Loucy (cell line): ENCODE measurements around the gene AGO4.

Source experiments
- EZH2phosphoT487 ChIP-seq: fragments of 200-600 bp; IDR thresholded peaks from 2 replicates; pipeline ENCODE4 v1.6.1; 2018; ENCODE audit warnings: antibody characterized with exemption, mild to moderate bottlenecking, moderate library complexity, borderline replicate concordance
- TF ChIP-seq, protein P1 (sequence below): fragments of 200-600 bp; sonication (generic); conservative IDR thresholded peaks from 2 replicates; pipeline ENCODE4 v1.5.1; 2014; ENCODE audit warnings: mild to moderate bottlenecking, antibody characterized with exemption, low read length

DNA sequence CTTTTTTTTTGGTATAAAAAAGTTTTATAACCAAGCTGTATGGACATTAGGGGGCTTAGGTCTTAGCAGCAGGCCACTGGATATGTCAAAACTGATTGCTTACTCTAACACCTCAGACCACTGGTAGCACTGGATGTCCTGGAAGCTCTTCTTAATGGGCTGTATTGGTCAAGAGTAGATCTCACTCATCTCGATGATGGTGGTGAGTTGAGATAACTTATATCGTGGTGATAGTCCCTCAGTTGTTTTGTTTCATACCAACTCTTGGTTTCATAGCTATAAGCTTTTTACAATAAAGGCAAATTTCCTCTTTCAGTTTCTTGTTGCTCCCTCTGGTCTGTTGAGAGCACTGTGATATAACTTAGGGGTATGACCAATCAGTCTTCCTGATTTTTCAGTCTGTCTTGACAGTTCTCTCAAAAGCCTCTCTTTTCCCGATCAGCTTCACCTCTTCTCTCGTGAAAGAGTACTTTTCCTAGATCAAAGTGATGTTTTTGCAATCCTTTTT, 65.5 kb downstream of the AGO4 start:
- TF ChIP-seq, protein P1, sequence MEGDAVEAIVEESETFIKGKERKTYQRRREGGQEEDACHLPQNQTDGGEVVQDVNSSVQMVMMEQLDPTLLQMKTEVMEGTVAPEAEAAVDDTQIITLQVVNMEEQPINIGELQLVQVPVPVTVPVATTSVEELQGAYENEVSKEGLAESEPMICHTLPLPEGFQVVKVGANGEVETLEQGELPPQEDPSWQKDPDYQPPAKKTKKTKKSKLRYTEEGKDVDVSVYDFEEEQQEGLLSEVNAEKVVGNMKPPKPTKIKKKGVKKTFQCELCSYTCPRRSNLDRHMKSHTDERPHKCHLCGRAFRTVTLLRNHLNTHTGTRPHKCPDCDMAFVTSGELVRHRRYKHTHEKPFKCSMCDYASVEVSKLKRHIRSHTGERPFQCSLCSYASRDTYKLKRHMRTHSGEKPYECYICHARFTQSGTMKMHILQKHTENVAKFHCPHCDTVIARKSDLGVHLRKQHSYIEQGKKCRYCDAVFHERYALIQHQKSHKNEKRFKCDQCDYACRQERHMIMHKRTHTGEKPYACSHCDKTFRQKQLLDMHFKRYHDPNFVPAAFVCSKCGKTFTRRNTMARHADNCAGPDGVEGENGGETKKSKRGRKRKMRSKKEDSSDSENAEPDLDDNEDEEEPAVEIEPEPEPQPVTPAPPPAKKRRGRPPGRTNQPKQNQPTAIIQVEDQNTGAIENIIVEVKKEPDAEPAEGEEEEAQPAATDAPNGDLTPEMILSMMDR: no peak
- TF ChIP-seq EZH2phosphoT487: no peak
